ENCODE measurements around the gene NFASC.

- TF ChIP-seq, protein P1, sequence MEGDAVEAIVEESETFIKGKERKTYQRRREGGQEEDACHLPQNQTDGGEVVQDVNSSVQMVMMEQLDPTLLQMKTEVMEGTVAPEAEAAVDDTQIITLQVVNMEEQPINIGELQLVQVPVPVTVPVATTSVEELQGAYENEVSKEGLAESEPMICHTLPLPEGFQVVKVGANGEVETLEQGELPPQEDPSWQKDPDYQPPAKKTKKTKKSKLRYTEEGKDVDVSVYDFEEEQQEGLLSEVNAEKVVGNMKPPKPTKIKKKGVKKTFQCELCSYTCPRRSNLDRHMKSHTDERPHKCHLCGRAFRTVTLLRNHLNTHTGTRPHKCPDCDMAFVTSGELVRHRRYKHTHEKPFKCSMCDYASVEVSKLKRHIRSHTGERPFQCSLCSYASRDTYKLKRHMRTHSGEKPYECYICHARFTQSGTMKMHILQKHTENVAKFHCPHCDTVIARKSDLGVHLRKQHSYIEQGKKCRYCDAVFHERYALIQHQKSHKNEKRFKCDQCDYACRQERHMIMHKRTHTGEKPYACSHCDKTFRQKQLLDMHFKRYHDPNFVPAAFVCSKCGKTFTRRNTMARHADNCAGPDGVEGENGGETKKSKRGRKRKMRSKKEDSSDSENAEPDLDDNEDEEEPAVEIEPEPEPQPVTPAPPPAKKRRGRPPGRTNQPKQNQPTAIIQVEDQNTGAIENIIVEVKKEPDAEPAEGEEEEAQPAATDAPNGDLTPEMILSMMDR (conservative IDR thresholded peaks at IDR 0.05; ENCODE audit: low read length) = no peak
- TF ChIP-seq EZH2phosphoT487 (IDR thresholded peaks at IDR 0.05; ENCODE audit: borderline replicate concordance, low read depth, low read length) = no peak
These were observed 177.1 kb downstream of the NFASC start for GRCh38 chr1:205047764-205048231.
